GM23248 (cell line): ENCODE results near the gene WNK2. TPM values are rescaled to one million over a fixed set of nuclear protein-coding genes. Genes with fewer than 3 reads are reported as not detected.

ENCODE experiments used
- DNase-seq: peaks from one replicate; pipeline ENCODE4 v3.0.0-alpha.2; 2015
- H2AFZ ChIP-seq: fragments of 200-600 bp; sonication (generic); 2 replicates; pipeline ENCODE4 v1.6.1; 2016; ENCODE audit warnings: antibody characterized with exemption
- H3F3A ChIP-seq: fragments of 200-600 bp; sonication (generic); 2 replicates; pipeline ENCODE4 v1.6.1; 2016; ENCODE audit warnings: mild to moderate bottlenecking, antibody characterized with exemption, mixed run types; ENCODE audit not compliant: insufficient read depth
- H3K27ac ChIP-seq: fragments of 200-600 bp; sonication (generic); 2 replicates; pipeline ENCODE4 v1.5.1; 2016; ENCODE audit warnings: mild to moderate bottlenecking
- H3K27me3 ChIP-seq: fragments of 200-600 bp; sonication (generic); replicated peaks from 2 replicates; pipeline ENCODE4 v1.6.1; 2016; ENCODE audit warnings: mild to moderate bottlenecking; ENCODE audit not compliant: insufficient read depth
- H3K36me3 ChIP-seq: fragments of 200-600 bp; sonication (generic); 2 replicates; pipeline ENCODE4 v1.6.1; 2016; ENCODE audit warnings: low read depth, mild to moderate bottlenecking
- H3K4me1 ChIP-seq: fragments of 200-600 bp; sonication (generic); 2 replicates; pipeline ENCODE4 v1.6.1; 2016; ENCODE audit warnings: mild to moderate bottlenecking; ENCODE audit not compliant: insufficient read depth
- H3K4me2 ChIP-seq: fragments of 200-600 bp; sonication (generic); one replicate; pipeline ENCODE4 v1.6.1; 2016; ENCODE audit warnings: mild to moderate bottlenecking; ENCODE audit not compliant: unreplicated experiment
- H3K4me3 ChIP-seq: fragments of 200-600 bp; sonication (generic); 2 replicates; pipeline ENCODE4 v1.5.1; 2016; ENCODE audit warnings: mild to moderate bottlenecking
- H3K79me2 ChIP-seq: fragments of 200-600 bp; sonication (generic); 2 replicates; pipeline ENCODE4 v1.6.1; 2016; ENCODE audit warnings: mild to moderate bottlenecking; ENCODE audit not compliant: insufficient read depth
- H3K9ac ChIP-seq: fragments of 200-600 bp; sonication (generic); 2 replicates; pipeline ENCODE4 v1.6.1; 2016; ENCODE audit warnings: mild to moderate bottlenecking
- H3K9me2 ChIP-seq: fragments of 200-600 bp; sonication (generic); 2 replicates; pipeline ENCODE4 v1.6.1; 2016; ENCODE audit warnings: mixed run types, mild to moderate bottlenecking, moderate library complexity; ENCODE audit not compliant: insufficient read depth
- H3K9me3 ChIP-seq: fragments of 200-600 bp; sonication (generic); one replicate; pipeline ENCODE4 v1.6.1; 2017; ENCODE audit warnings: low read depth
- H4K20me1 ChIP-seq: fragments of 200-600 bp; sonication (generic); 2 replicates; pipeline ENCODE4 v1.6.0; 2016; ENCODE audit not compliant: insufficient read depth
- EZH2 ChIP-seq: fragments of 200-600 bp; sonication (generic); IDR thresholded peaks from 2 replicates; pipeline ENCODE4 v1.6.1; 2018; ENCODE audit warnings: antibody characterized with exemption, mild to moderate bottlenecking; ENCODE audit not compliant: insufficient read depth, poor library complexity, severe bottlenecking
- EZH2phosphoT487 ChIP-seq: fragments of 200-600 bp; sonication (generic); IDR thresholded peaks from 2 replicates; pipeline ENCODE4 v1.6.1; 2018; ENCODE audit warnings: antibody characterized with exemption, moderate library complexity, mild to moderate bottlenecking, low read depth; ENCODE audit not compliant: insufficient read depth
- WGBS, 2 experiments: methylation state at CpG; one replicate each; pipeline ENCODE4 v1.1.6; 2015 to 2017; ENCODE audit warnings: low lambda C conversion rate in 2 of 2, low coverage in 1 of 2; ENCODE audit errors: missing lambda C conversion rate in 2 of 2; 5-methylcytosine and 5-hydroxymethylcytosine counted together
- in situ Hi-C: fragments of 300-500 bp; cut with MboI; formaldehyde crosslinking; loops from 2 replicates; pipeline ENCODE4 v1.15.0; 2020
- polyA plus RNA-seq: library from polyadenylated mRNA; unstranded; fragments of >200 nt; fragmentation: Nextera tagmentation; extraction: Ambion mirVana; gene quantifications from 2 replicates; pipeline ENCODE4 v1.2.1, GENCODE V29; 2016
- total RNA-seq: library from RNA; depleted of rRNA; stranded (reverse); fragments of >200 nt; shearing (Covaris generic); gene quantifications from 2 replicates; pipeline ENCODE4 v1.2.3, GENCODE V29; 2014

The WNK2 gene
- total and polyA plus RNA-seq, 2 experiments from 2014 or later = not detected

DNA sequence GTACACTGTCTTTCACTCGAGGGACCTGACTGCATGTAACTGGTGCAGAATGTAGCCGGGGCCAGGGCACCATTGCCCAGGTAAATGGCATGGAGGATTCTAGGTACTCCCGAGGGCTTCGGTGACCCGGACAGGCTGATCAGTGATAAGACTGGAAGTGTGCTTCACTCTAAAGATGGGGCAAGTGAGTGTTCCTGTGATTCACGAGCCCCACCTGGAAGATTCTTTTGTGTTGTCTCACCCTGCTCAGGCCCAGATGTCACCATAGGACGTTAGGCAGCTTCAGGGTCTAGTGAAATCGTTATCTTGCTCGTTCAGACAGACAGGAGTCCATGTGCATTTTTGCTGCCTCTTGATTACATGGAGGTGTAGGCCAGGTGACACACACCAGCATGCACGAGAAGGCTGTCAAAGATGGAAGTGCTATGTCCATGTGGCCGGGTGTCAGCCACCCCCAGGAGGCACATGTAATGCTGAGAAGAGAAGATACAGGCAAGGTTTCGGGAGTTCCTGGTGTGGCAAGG is 73.9 kb downstream of the WNK2 start:
- Histone ChIP-seq H3K9me2 (no peaks in the 10 kb centered on the region), H4K20me1 (no peaks in the 10 kb centered on the region), H3K4me2 (no peak overlapping the region), H3K36me3 (no peaks in the 10 kb centered on the region), H3K9me3 (no peaks in the 10 kb centered on the region), H2AFZ (no peak overlapping the region), H3K9ac (no peak overlapping the region), H3K4me1 (no peaks in the 10 kb centered on the region), H3K4me3 (no peak overlapping the region), H3F3A (no peaks in the 10 kb centered on the region), H3K79me2 (no peaks in the 10 kb centered on the region), H3K27ac (no peak overlapping the region), H3K27me3 (no peaks in the 10 kb centered on the region)
- TF ChIP-seq EZH2phosphoT487 (no peak), EZH2 (no peak)
- 65 to 68% methylated on average over 12 of the region's 12 CpGs for WGBS, 2 experiments
- DNase-seq = no peak
- in situ Hi-C loops = no loop called here

GRCh38 chr9:93258419-93258817 is 74.5 kb downstream of the WNK2 start:
- H3K9ac ChIP-seq = no peak overlapping the region
- no peak overlapping the region for H3K4me2 ChIP-seq
- no peaks in the 10 kb centered on the region for H3K9me2 ChIP-seq
- no peaks in the 10 kb centered on the region for H3K9me3 ChIP-seq
- in situ Hi-C loops = no loop called here
- H3K4me3 ChIP-seq = no peak overlapping the region
- H3K27me3 ChIP-seq = no peaks in the 10 kb centered on the region
- H4K20me1 ChIP-seq = no peaks in the 10 kb centered on the region
- no peaks in the 10 kb centered on the region for H3K4me1 ChIP-seq
- H3K27ac ChIP-seq = no peak overlapping the region
- TF ChIP-seq EZH2 (no peak), EZH2phosphoT487 (no peak)
- DNase-seq = no peak
- H2AFZ ChIP-seq = no peak overlapping the region
- no peaks in the 10 kb centered on the region for H3K36me3 ChIP-seq
- 67 to 79% methylated on average over 4 of the region's 4 CpGs for WGBS, 2 experiments
- no peaks in the 10 kb centered on the region for H3K79me2 ChIP-seq
- H3F3A ChIP-seq = no peaks in the 10 kb centered on the region

DNA sequence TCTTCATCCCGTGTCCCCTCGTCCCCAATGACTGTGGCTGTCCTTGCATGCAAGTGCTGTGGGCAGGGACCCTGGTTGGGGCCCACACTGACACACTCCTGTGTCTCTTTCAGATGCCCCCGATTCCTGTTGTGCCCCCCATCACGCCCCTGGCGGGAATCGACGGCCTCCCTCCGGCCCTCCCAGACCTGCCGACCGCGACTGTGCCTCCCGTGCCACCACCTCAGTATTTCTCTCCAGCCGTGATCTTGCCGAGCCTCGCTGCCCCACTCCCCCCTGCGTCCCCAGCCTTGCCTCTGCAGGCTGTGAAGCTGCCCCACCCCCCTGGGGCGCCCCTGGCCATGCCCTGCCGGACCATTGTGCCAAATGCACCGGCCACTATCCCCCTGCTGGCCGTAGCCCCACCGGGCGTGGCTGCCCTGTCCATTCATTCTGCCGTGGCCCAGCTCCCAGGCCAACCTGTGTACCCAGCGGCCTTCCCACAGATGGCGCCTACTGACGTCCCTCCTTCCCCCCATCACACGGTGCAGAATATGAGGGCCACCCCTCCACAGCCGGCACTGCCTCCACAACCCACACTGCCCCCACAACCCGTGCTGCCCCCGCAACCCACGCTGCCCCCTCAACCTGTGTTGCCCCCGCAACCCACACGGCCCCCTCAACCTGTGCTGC is 75.0 kb downstream of the WNK2 start:
- no peak for DNase-seq
- no peak overlapping the region for H3K9ac ChIP-seq
- 76 to 84% methylated on average over 15 to 33 of the region's 33 CpGs for WGBS, 2 experiments
- no peak overlapping the region for H3K27ac ChIP-seq
- H3K4me1 ChIP-seq = no peaks in the 10 kb centered on the region
- H4K20me1 ChIP-seq = no peaks in the 10 kb centered on the region
- H3K4me3 ChIP-seq = no peak overlapping the region
- no peaks in the 10 kb centered on the region for H3K9me2 ChIP-seq
- H3K36me3 ChIP-seq = no peaks in the 10 kb centered on the region
- in situ Hi-C loops = no loop called here
- no peaks in the 10 kb centered on the region for H3F3A ChIP-seq
- TF ChIP-seq EZH2phosphoT487 (no peak), EZH2 (no peak)
- no peak overlapping the region for H3K4me2 ChIP-seq
- no peaks in the 10 kb centered on the region for H3K27me3 ChIP-seq
- H3K9me3 ChIP-seq = no peaks in the 10 kb centered on the region
- H3K79me2 ChIP-seq = no peaks in the 10 kb centered on the region
- no peak overlapping the region for H2AFZ ChIP-seq

- H3K36me3 ChIP-seq = no peaks in the 10 kb centered on the region
- 69% methylated on average over 17 to 20 of the region's 20 CpGs for WGBS, 2 experiments
- no peaks in the 10 kb centered on the region for H3K9me3 ChIP-seq
- no peak overlapping the region for H3K4me3 ChIP-seq
- H3K4me1 ChIP-seq = no peaks in the 10 kb centered on the region
- no peak overlapping the region for H3K27ac ChIP-seq
- in situ Hi-C loops = no loop called here
- no peaks in the 10 kb centered on the region for H3K9me2 ChIP-seq
- no peaks in the 10 kb centered on the region for H3K27me3 ChIP-seq
- no peak for DNase-seq
- H3F3A ChIP-seq = no peaks in the 10 kb centered on the region
- no peaks in the 10 kb centered on the region for H4K20me1 ChIP-seq
- H3K4me2 ChIP-seq = no peak overlapping the region
- H2AFZ ChIP-seq = no peak overlapping the region
- TF ChIP-seq EZH2phosphoT487 (no peak), EZH2 (no peak)
- no peaks in the 10 kb centered on the region for H3K79me2 ChIP-seq
- H3K9ac ChIP-seq = no peak overlapping the region
These were observed 75.7 kb downstream of the WNK2 start for GRCh38 chr9:93259490-93260262.
